Loucy (cell line): Measurements from ENCODE around the gene SUPT16H.

ENCODE experiments used
- EZH2phosphoT487 ChIP-seq: fragments of 200-600 bp; IDR thresholded peaks from 2 replicates; pipeline ENCODE4 v1.6.1; 2018; ENCODE audit warnings: antibody characterized with exemption, mild to moderate bottlenecking, moderate library complexity, borderline replicate concordance
- TF ChIP-seq, protein P1 (sequence below): fragments of 200-600 bp; sonication (generic); conservative IDR thresholded peaks from 2 replicates; pipeline ENCODE4 v1.5.1; 2014; ENCODE audit warnings: mild to moderate bottlenecking, antibody characterized with exemption, low read length

DNA sequence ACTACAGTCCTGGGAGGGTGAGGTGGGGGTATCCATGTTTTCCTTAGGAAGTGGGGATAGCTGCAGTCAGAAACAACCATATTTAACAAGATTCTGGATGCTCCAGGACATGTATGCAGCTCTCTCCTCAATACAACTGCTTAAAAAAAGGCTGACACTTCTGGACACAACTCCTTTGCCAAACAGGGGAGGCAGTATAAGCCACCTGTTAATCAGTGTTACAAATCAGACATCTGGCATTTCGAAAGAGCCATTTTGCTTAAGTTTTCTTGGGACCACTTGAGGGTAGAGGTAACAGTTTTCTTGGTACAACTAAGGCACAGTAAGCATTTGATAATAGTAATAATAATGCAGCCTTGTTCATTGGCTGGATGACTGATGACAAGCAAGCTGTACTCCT lies 56.8 kb downstream of the SUPT16H start:
- TF ChIP-seq, protein P1, sequence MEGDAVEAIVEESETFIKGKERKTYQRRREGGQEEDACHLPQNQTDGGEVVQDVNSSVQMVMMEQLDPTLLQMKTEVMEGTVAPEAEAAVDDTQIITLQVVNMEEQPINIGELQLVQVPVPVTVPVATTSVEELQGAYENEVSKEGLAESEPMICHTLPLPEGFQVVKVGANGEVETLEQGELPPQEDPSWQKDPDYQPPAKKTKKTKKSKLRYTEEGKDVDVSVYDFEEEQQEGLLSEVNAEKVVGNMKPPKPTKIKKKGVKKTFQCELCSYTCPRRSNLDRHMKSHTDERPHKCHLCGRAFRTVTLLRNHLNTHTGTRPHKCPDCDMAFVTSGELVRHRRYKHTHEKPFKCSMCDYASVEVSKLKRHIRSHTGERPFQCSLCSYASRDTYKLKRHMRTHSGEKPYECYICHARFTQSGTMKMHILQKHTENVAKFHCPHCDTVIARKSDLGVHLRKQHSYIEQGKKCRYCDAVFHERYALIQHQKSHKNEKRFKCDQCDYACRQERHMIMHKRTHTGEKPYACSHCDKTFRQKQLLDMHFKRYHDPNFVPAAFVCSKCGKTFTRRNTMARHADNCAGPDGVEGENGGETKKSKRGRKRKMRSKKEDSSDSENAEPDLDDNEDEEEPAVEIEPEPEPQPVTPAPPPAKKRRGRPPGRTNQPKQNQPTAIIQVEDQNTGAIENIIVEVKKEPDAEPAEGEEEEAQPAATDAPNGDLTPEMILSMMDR = peak; percentile 40; the same call in 1 of the 2 replicates
- TF ChIP-seq EZH2phosphoT487 = no peak
